BE2C (cell line): ENCODE data around the gene EPS8L1.
"Not testable (repeated sequence)": the region's sequence is repeated elsewhere in the genome, so short reads cannot be mapped to it uniquely, and the experiment has no call there.

Source experiments
- DNase-seq: peaks from one replicate; pipeline ENCODE4 v3.0.0-alpha.2; 2020
- H3K27me3 ChIP-seq: fragments of 250-450 bp; sonication (Bioruptor Pico); 2 replicates; pipeline ENCODE4 v1.5.1; 2020; ENCODE audit warnings: mild to moderate bottlenecking
- H3K36me3 ChIP-seq: fragments of 250-450 bp; sonication (Bioruptor Pico); 2 replicates; pipeline ENCODE4 v1.5.1; 2020; ENCODE audit warnings: mild to moderate bottlenecking
- H3K4me1 ChIP-seq: fragments of 250-450 bp; sonication (Bioruptor Pico); 2 replicates; pipeline ENCODE4 v1.5.1; 2020
- H3K4me3 ChIP-seq: 2 replicates; pipeline ENCODE4 v1.5.1; 2011; ENCODE audit warnings: low read depth, low read length
- H3K9me3 ChIP-seq: fragments of 250-450 bp; sonication (Bioruptor Pico); 2 replicates; pipeline ENCODE4 v1.5.1; 2020
- CTCF ChIP-seq: IDR thresholded peaks from 2 replicates; pipeline ENCODE4 v1.5.1; 2012; ENCODE audit warnings: mild to moderate bottlenecking, low read depth, low read length

EPS8L1 gene

GRCh38 chr19:55063492-55063843, 12.2 kb upstream of the EPS8L1 start:
- Histone ChIP-seq H3K27me3 (peaks cover 26% of the 10 kb centered on the region), H3K4me1 (no peaks in the 10 kb centered on the region), H3K9me3 (no peaks in the 10 kb centered on the region), H3K4me3 (no peak overlapping the region), H3K36me3 (peaks cover 4% of the 10 kb centered on the region; the same call in 1 of the 2 replicates)
- no peak for DNase-seq
- no peak for TF ChIP-seq CTCF

DNA sequence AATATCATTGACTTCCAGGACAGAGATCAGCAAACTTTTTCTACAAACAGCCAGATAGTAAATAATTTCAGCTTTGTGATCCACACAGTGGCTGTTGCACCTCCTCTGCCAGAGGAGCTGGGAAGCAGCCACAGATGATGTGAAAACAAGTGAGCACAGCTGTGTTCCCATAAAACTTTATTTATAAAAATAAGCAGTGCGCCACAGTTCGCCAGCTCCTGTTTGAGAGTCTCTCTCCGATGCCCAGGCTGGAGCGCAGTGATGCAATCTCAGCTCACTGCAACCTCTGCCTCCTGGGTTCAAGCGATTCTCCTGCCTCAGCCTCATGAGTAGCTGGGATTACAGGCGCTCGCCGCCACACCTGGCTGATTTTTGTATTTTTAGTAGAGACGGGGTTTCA, 10.2 kb upstream of the EPS8L1 start:
- not testable (repeated sequence) for H3K36me3 ChIP-seq, H3K4me1 ChIP-seq, H3K9me3 ChIP-seq, H3K4me3 ChIP-seq, DNase-seq
- peaks cover 42% of the 10 kb centered on the region for H3K27me3 ChIP-seq

DNA sequence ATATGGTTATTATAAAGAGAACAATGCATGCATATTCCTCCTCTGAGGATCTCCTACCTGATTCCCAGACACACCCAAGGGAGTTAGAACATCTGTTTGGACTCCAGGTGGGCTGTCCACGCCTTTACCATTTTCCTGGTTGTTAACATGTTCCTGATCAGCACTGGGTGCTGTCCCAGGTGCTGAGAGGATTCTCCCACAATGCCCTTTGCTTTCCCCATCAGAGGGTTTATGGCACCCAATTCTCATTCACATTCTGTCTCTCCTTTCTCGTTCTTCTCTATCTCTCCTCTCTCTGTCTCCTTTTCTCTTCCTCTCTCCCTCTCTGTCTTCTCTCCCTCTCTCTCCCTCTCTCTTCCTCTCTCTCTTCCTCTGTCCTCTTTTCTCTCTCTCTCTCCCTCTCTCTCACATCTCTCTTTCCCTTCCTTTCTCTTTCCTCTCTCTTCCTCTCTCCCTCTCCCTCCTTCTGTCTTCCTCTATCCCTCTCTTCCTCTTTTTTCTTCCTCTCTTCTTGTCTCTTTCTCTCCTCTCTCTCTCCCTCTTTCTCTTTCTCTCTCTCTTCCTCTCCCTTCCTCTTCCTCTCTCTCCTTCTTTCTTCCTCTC, 9.5 kb upstream of the EPS8L1 start:
- no peaks in the 10 kb centered on the region for H3K9me3 ChIP-seq
- no peak for DNase-seq
- no peak for TF ChIP-seq CTCF
- H3K27me3 ChIP-seq = peaks cover 49% of the 10 kb centered on the region
- no peaks in the 10 kb centered on the region for H3K4me1 ChIP-seq
- no peaks in the 10 kb centered on the region for H3K36me3 ChIP-seq
- H3K4me3 ChIP-seq = no peak overlapping the region

- peaks cover 52% of the 10 kb centered on the region for H3K27me3 ChIP-seq
- H3K4me1 ChIP-seq = no peaks in the 10 kb centered on the region
- H3K9me3 ChIP-seq = no peaks in the 10 kb centered on the region
- DNase-seq = no peak
- H3K4me3 ChIP-seq = no peak overlapping the region
- H3K36me3 ChIP-seq = no peaks in the 10 kb centered on the region
- TF ChIP-seq CTCF = no peak
Measured at GRCh38 chr19:55067869-55068268, 7.8 kb upstream of the EPS8L1 start.

GRCh38 chr19:55068950-55069864, 6.5 kb upstream of the EPS8L1 start:
- H3K4me1 ChIP-seq = no peaks in the 10 kb centered on the region
- H3K27me3 ChIP-seq = peaks cover 54% of the 10 kb centered on the region
- H3K36me3 ChIP-seq = no peaks in the 10 kb centered on the region
- H3K4me3 ChIP-seq = no peak overlapping the region
- DNase-seq = no peak
- no peaks in the 10 kb centered on the region for H3K9me3 ChIP-seq
- no peak for TF ChIP-seq CTCF

- Histone ChIP-seq H3K4me3 (no peak overlapping the region), H3K27me3 (peaks cover 54% of the 10 kb centered on the region), H3K4me1 (no peaks in the 10 kb centered on the region), H3K36me3 (no peaks in the 10 kb centered on the region), H3K9me3 (no peaks in the 10 kb centered on the region)
- TF ChIP-seq CTCF = no peak
- no peak for DNase-seq
Measured at GRCh38 chr19:55069865-55070197, 5.8 kb upstream of the EPS8L1 start.
